Stimulated activated CD4-positive, alpha-beta T cell treated with anti-CD3 and anti-CD28 coated beads, Interleukin-2, amount 100 ng/mL, for 4 hours (primary cell): ENCODE measurements around the gene TNFRSF1A.

Experiments used
- DNase-seq: peaks from one replicate; pipeline ENCODE4 v3.0.0-alpha.2; 2020; ENCODE audit warnings: low read depth

The TNFRSF1A gene

GRCh38 chr12:6336889-6337853, 4.7 kb downstream of the TNFRSF1A start:
- DNase-seq = peak; percentile 24

- DNase-seq = peak; percentile 45
Measured at GRCh38 chr12:6336079-6336888, 5.6 kb downstream of the TNFRSF1A start.

DNA sequence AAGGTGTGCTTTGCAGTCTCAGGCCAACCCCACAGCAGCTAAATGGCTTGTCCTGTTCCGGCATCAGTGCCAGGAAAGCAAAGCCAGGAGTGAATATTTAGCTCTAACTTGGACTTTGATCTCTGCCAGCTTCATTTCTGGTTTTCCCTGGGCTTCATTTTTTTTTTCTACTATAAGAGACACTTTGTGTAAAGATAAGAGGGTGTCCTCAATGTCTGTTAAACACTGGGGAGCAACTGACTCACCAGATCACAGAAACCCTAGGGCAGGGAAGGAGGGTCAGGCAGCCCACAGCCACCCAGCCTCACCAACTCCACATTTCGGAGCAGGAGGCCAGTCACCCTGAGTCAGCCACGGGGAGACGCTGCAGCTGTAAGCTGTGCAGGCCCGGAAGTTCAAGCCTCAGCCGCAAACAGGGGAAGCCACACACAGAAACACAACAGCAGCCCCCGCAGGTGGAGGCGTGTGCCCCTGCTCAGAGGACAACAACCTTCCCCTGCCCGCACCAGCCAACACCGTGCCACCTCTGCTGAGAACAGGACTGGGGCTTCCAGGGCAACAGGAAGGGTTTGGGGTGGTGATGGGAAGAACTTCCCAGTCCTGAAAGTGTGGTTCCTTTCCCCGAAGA, 6.3 kb downstream of the TNFRSF1A start:
- peak; percentile 87 for DNase-seq

- DNase-seq = no peak
Measured at GRCh38 chr12:6334940-6335450, 6.9 kb downstream of the TNFRSF1A start.

- no peak for DNase-seq
Measured at GRCh38 chr12:6334359-6334758, 7.5 kb downstream of the TNFRSF1A start.

DNA sequence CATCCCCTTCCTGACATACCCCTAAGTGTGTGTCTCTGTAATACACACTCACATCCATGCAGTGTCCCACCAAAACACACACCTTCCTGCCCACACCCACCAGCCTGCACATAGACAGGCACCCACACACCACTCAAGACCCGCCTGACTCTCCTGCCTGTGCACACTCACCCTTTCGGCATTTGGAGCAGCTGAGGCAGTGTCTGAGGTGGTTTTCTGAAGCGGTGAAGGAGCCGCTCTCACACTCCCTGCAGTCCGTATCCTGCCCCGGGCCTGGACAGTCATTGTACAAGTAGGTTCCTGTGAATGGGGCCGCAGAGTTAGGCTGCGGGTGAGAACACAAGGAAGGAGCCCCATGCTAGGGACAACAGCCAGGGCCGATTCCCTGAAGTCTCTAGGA, 8.3 kb downstream of the TNFRSF1A start:
- no peak for DNase-seq

DNA sequence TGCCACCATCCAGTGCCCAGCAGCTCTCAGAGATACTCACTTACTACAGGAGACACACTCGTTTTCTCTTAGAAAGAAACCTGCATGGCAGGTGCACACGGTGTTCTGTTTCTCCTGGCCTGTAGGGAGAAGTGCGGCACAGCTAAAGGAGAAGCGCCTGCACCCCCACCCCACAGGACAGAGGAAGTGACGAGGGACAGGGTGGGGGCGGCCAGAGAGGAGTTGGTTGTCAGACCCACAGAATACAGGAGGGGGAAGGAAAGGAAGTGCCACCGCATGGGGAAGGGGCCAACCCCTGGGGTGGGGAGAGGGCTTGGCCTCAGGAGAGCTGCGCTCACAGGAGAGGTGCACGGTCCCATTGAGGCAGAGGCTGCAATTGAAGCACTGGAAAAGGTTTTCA, 8.8 kb downstream of the TNFRSF1A start:
- DNase-seq = no peak

GRCh38 chr12:6332459-6332858, 9.4 kb downstream of the TNFRSF1A start:
- no peak for DNase-seq

DNA sequence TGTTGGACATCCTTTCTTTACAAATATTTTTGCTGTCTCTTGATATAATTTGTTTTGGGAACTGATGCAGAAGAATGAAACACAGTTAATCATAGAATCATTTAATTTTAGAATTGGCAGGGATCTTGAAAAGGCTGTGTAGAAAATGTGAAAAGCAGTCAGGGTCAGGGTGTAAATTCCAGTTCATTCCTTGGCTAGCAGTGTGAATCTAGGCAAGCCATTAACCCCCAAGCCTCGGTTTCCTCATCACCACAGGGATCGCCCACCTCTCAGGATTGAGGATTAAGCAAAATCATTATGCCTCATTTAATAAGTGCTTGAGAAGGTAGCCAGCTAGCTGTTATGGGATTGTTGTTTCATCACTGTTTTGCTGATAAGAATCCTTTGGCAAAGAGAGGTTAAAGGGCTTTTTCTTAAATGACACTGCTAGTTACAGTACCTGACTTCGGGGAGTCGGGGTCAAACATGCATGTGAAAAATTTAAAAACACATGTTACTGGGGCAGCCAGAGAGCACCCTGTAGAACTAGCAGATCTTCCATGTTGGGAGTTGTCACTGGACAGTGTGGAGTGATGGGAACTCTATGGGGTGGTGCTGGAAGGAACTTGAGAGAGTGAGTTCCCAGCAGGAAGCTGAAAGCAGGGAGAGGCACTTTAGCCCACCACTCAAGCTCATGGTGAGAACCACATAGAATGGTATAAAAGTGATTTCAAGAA, 10.7 kb downstream of the TNFRSF1A start:
- no peak for DNase-seq

GRCh38 chr12:6330192-6330591, 11.7 kb downstream of the TNFRSF1A start:
- DNase-seq = no peak

GRCh38 chr12:6329703-6330064, 12.2 kb downstream of the TNFRSF1A start:
- DNase-seq = no peak

DNA sequence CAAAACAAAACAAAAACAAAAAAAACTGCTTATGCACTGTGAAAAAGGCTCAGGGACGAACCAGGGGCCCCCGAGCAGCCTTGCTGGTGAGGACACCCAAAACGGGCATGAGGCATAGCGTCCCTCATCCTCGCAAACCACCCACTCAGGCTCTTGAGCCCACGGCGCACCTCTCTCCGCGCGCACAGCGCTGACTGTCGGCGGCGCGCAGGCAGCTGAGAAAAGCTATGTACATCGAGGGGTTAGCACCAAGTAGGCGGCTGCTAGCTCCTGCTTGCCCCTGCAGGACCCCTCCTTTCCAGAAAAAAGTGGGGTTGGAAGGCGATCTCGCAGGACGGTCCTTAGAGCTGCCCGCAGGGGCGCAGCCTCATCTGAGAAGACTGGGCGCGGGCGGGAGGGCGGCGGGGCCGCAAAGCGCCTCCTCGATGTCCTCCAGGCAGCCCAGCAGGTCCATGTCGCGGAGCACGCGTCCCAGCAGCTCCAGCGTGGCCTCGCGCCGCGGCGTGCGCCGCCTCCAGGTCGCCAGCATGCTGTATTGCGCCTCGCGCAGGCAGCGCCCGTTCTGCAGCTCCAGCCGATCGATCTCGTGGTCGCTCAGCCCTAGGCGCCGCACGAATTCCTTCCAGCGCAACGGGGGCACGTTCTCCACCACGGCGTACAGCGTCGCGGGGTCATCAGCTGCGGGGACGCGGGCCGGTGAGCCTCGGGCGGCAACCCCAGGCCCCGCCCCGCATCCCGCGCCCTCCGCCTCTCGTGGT, 12.8 kb downstream of the TNFRSF1A start:
- no peak for DNase-seq

- no peak for DNase-seq
Measured at GRCh38 chr12:6328045-6328779, 13.7 kb downstream of the TNFRSF1A start.

- no peak for DNase-seq
Measured at GRCh38 chr12:6327229-6328041, 14.4 kb downstream of the TNFRSF1A start.

- no peak for DNase-seq
Measured at GRCh38 chr12:6326316-6327228, 15.3 kb downstream of the TNFRSF1A start.

DNA sequence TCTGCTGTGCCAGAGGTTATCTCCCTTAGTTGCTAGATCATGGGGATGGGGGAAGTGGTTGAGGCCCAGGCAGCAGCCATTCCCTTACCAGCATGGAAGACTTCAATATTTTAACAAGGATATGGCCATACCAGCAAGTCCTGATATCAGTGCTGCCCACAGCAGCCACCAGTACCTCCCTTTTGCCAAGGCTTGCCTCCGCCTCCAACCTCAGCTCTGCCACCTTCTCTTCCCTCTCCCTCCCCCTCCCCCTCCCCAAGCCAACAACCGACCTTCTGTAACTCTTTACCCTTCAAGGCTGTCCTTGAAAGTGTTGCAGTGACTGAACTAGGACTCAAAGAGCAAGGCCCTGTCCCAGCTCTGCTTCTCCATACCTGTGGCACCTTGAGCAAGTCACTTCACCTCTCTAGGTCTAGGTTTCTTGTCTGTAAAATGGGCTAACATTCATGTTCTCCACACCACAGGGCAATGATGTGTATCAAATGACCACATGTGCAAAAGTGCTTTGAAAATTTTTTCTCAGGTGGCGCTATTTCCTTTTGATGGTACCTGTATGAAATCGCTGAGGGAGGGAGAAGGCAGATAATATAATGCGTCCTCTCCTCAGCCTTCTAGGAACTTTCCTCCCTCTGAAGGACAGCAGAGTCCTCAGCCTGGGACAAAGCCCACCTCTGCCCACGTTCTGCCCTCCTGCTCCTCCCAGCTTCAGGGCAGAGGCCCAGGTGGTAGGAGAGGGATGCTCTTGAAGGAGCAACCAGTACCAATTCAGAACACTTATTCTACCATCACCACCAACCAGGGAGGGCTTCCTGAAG, 16.7 kb downstream of the TNFRSF1A start:
- DNase-seq = no peak

GRCh38 chr12:6323995-6324711, 17.7 kb downstream of the TNFRSF1A start:
- DNase-seq = no peak
